HCT116 (cell line): ENCODE measurements around the gene GPAT2. TPM values are rescaled to one million over a fixed set of nuclear protein-coding genes. Genes with fewer than 3 reads are reported as not detected.
"Not testable (repeated sequence)": the region's sequence is repeated elsewhere in the genome, so short reads cannot be mapped to it uniquely, and the experiment has no call there.

Experiments
- ATAC-seq: fragments of 200-7000 bp; cut with Tn5 transposase; 2 replicates; pipeline ENCODE4 v1.9.1; 2020; ENCODE audit warnings: mild to moderate bottlenecking, moderate library complexity
- BruUV-seq: library from RNA; stranded (reverse); fragments of 400-500 nt; replicated peaks from 2 replicates; lab custom pipeline; 2021; lab: Mats Ljungman, UMichigan
- CTCF ChIA-PET: fragments of 300-600 bp; sonication (Branson Sonifier 250); formaldehyde crosslinking; loops from one replicate; lab custom pipeline; 2021; ENCODE audit warnings: antibody characterized with exemption; lab: Charles Lee
- POLR2A ChIA-PET: fragments of 300-600, 350-600 bp; sonication (Branson Sonifier 250); formaldehyde crosslinking; loops from one replicate; lab custom pipeline; 2021; ENCODE audit warnings: antibody characterized with exemption; lab: Charles Lee
- RAD21 ChIA-PET, 2 experiments: fragments of 300-600 bp; sonication (Branson Sonifier 250); formaldehyde crosslinking; loops; one replicate each; lab custom pipeline; 2023; ENCODE audit warnings: low total read pairs in 2 of 2; ENCODE audit not compliant: uncharacterized antibody in 2 of 2, unreplicated experiment in 2 of 2, low non-redundant PET in 1 of 2; lab: Charles Lee
- DNase-seq: peaks from one replicate; pipeline ENCODE4 v3.0.0-alpha.2; 2010; ENCODE audit warnings: low read depth, low spot score
- H2AFZ ChIP-seq: fragments of 200-600 bp; shearing (Covaris generic), sonication (generic); 2 replicates; pipeline ENCODE4 v1.6.1; 2017; ENCODE audit warnings: low read depth, mixed run types, mixed read lengths, antibody characterized with exemption, low read length; ENCODE audit not compliant: poor library complexity, severe bottlenecking
- H3K27ac ChIP-seq: 2 replicates; pipeline ENCODE4 v1.5.1; 2012; ENCODE audit warnings: low read depth, low read length
- H3K27me3 ChIP-seq: fragments of 200-600 bp; sonication (generic); 2 replicates; pipeline ENCODE4 v1.6.1; 2016; ENCODE audit warnings: mixed run types, low read length, mixed read lengths; ENCODE audit not compliant: insufficient read depth
- H3K36me3 ChIP-seq, 2 experiments: fragments of 200-500 bp in 1 of 2; fragments of 200-600 bp in 1 of 2; sonication (Bioruptor generic) in 1 of 2; sonication (generic) in 1 of 2; 2 replicates each; pipeline versions ENCODE4 v1.5.1 to v1.6.1; 2014 to 2016; ENCODE audit warnings: low read length in 2 of 2, inconsistent platforms in 1 of 2, mixed read lengths in 1 of 2, mixed run types in 1 of 2; ENCODE audit not compliant: insufficient read depth in 2 of 2, control insufficient read depth in 1 of 2
- H3K4me1 ChIP-seq, 2 experiments: fragments of 200-600 bp in 1 of 2; sonication (generic) in 1 of 2; 2 replicates each; pipeline versions ENCODE4 v1.5.1 to v1.6.1; 2012 to 2017; ENCODE audit warnings: low read length in 2 of 2, inconsistent platforms in 1 of 2, mild to moderate bottlenecking in 1 of 2, mixed read lengths in 1 of 2, mixed run types in 1 of 2, moderate library complexity in 1 of 2; ENCODE audit not compliant: insufficient read depth in 2 of 2, control insufficient read depth in 1 of 2
- H3K4me2 ChIP-seq: fragments of 200-600 bp; sonication (generic); 2 replicates; pipeline ENCODE4 v1.6.1; 2017; ENCODE audit warnings: mixed run types, low read length, mixed read lengths
- H3K4me3 ChIP-seq, 2 experiments: fragments of 200-600 bp in 1 of 2; sonication (generic) in 1 of 2; replicated peaks in 1 of 2; 2 replicates each; pipeline ENCODE4 v1.5.1; 2011 to 2016; ENCODE audit warnings: low read length in 2 of 2, control low read depth in 1 of 2, low read depth in 1 of 2, mild to moderate bottlenecking in 1 of 2, mixed read lengths in 1 of 2, mixed run types in 1 of 2
- H3K79me2 ChIP-seq: fragments of 200-600 bp; sonication (generic); 2 replicates; pipeline ENCODE4 v1.6.1; 2017; ENCODE audit warnings: mild to moderate bottlenecking, mixed run types, low read length, moderate library complexity, mixed read lengths; ENCODE audit not compliant: insufficient read depth
- H3K9ac ChIP-seq: fragments of 200-600 bp; sonication (generic); 2 replicates; pipeline ENCODE4 v1.6.1; 2016; ENCODE audit warnings: low read length, mixed read lengths
- H3K9me2 ChIP-seq: fragments of 200-600 bp; sonication (generic), shearing (Covaris generic); 2 replicates; pipeline ENCODE4 v1.6.1; 2017; ENCODE audit warnings: mixed run types, mild to moderate bottlenecking, moderate library complexity; ENCODE audit not compliant: insufficient read depth
- H3K9me3 ChIP-seq, 2 experiments: fragments of 200-500 bp in 1 of 2; fragments of 200-600 bp in 1 of 2; sonication (Bioruptor generic) in 1 of 2; sonication (generic) in 1 of 2; 2 replicates each; pipeline ENCODE4 v1.6.1; 2014 to 2017; ENCODE audit warnings: low read length in 2 of 2, mixed read lengths in 2 of 2, inconsistent platforms in 1 of 2, low read depth in 1 of 2, mild to moderate bottlenecking in 1 of 2, mixed run types in 1 of 2, moderate library complexity in 1 of 2; ENCODE audit not compliant: control insufficient read depth in 1 of 2, insufficient read depth in 1 of 2
- H4K20me1 ChIP-seq: fragments of 200-600 bp; sonication (generic), shearing (Covaris generic); 2 replicates; pipeline ENCODE4 v1.6.1; 2017; ENCODE audit warnings: mixed run types, mild to moderate bottlenecking, moderate library complexity; ENCODE audit not compliant: insufficient read depth
- intact Hi-C: fragments of 100-400 bp; cut with micrococcal nuclease; formaldehyde crosslinking; loops from 2 replicates; pipeline ENCODE4 v1.10.0; 2022
- total RNA-seq: library from RNA; stranded (reverse); gene quantifications from one replicate; pipeline ENCODE4 v1.2.1, GENCODE V29; 2021; ENCODE audit not compliant: unreplicated experiment

GPAT2 gene
- total RNA-seq, 1 experiment from 2014 or later = 54.2 TPM

GRCh38 chr2:96061197-96061817 lies 26.6 kb upstream of the GPAT2 start:
- H3K36me3 ChIP-seq, RAD21 ChIA-PET, CTCF ChIA-PET, DNase-seq, H2AFZ ChIP-seq, intact Hi-C loops, H3K9me2 ChIP-seq, H3K27ac ChIP-seq, H3K4me1 ChIP-seq, POLR2A ChIA-PET, H3K4me3 ChIP-seq, H3K9ac ChIP-seq, H3K79me2 ChIP-seq, H3K27me3 ChIP-seq, H3K9me3 ChIP-seq, H3K4me2 ChIP-seq, ATAC-seq, H4K20me1 ChIP-seq, BruUV-seq: not testable (repeated sequence)

DNA sequence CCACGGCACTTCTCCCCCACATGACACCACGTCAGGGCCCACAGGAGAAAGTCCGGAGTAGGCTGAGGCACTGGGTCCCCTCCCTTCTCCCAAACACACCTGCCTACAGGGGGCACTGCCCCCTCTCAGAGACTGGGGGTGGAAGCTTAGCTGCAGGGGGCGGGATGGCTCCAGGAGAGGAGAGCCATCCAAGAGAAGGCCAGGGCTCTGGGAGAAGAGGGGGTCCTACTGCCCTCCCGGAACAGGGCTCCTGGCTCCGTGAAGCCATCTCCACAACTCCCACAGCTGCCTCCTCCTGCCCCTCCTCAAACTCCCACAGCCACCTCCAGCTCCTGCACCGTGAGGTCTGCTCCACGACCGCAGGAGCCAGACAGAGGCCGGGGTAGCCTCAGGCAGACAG lies 25.6 kb upstream of the GPAT2 start:
- RAD21 ChIA-PET, H3K27ac ChIP-seq, ATAC-seq, POLR2A ChIA-PET, H3K79me2 ChIP-seq, CTCF ChIA-PET, H3K27me3 ChIP-seq, H3K9me2 ChIP-seq, H3K9ac ChIP-seq, DNase-seq, H3K9me3 ChIP-seq, H2AFZ ChIP-seq, H4K20me1 ChIP-seq, intact Hi-C loops, H3K36me3 ChIP-seq, H3K4me1 ChIP-seq, H3K4me2 ChIP-seq, H3K4me3 ChIP-seq, BruUV-seq: not testable (repeated sequence)

DNA sequence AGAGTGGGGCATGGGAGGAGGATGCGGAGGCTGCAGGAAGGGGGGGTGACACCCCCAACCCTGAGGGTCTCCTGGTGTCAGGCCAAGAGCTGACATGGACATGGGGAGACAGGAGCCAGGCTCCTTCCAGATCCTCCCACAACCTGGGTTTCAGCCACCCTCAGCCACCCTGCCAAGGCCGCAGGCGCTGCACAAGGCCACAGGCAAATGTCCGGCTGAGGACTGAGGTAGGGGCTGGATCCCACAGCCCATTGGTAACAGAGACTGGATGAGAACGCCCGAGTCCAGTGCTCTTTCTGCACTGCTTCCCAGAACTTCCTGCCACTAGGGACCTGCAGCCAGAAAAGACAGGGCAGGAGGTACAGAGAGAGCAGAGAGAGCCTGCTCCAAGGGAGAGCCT lies 24.7 kb upstream of the GPAT2 start:
- H4K20me1 ChIP-seq, POLR2A ChIA-PET, H3K4me3 ChIP-seq, H2AFZ ChIP-seq, H3K9ac ChIP-seq, ATAC-seq, H3K9me2 ChIP-seq, H3K9me3 ChIP-seq, BruUV-seq, H3K4me2 ChIP-seq, CTCF ChIA-PET, H3K79me2 ChIP-seq, H3K27me3 ChIP-seq, H3K27ac ChIP-seq, DNase-seq, intact Hi-C loops, RAD21 ChIA-PET, H3K36me3 ChIP-seq, H3K4me1 ChIP-seq: not testable (repeated sequence)

DNA sequence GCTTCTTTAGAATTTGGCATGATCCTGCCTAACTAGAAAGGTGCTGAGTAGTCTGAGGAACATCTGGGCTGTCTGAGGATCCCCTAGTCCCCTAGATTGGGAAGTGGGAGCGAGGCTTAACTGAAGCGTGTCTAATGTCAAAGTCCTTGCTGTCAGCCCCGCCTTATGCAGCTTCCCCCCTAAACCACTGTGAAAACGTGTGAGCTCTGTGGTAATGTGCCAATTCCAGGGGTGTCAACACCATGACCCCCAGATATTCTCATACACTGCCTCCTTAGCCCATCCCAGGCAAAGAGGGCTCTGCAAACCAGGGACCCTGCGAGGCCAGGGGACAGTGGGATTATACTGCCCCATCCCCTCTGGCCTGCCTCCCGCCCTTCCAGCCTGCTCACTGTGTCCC lies 21.1 kb upstream of the GPAT2 start:
- H2AFZ ChIP-seq, H3K4me1 ChIP-seq, H3K79me2 ChIP-seq, H3K9me2 ChIP-seq, CTCF ChIA-PET, H3K27me3 ChIP-seq, H4K20me1 ChIP-seq, H3K27ac ChIP-seq, intact Hi-C loops, POLR2A ChIA-PET, H3K4me3 ChIP-seq, H3K9me3 ChIP-seq, DNase-seq, RAD21 ChIA-PET, H3K36me3 ChIP-seq, H3K4me2 ChIP-seq, ATAC-seq, BruUV-seq, H3K9ac ChIP-seq: not testable (repeated sequence)
